OCI-LY7 (cell line): Measurements from ENCODE around the gene TMEM234. TPM values are rescaled to one million over a fixed set of nuclear protein-coding genes. Genes with fewer than 3 reads are reported as not detected.

Source experiments
- BruUV-seq: library from RNA; stranded (reverse); fragments of 400-500 nt; replicated peaks from 2 replicates; lab custom pipeline; 2021; lab: Mats Ljungman, UMichigan
- CTCF ChIA-PET: fragments of 300-600 bp; sonication (Branson Sonifier 250); formaldehyde crosslinking; loops from one replicate; lab custom pipeline; 2022; ENCODE audit warnings: antibody characterized with exemption; ENCODE audit not compliant: unreplicated experiment; lab: Charles Lee
- POLR2A ChIA-PET: fragments of 300-600 bp; sonication (Branson Sonifier 250); formaldehyde crosslinking; loops from one replicate; lab custom pipeline; 2022; ENCODE audit warnings: antibody characterized with exemption; lab: Charles Lee
- DNase-seq: peaks from one replicate; pipeline ENCODE4 v3.0.0-alpha.2; 2015; ENCODE audit warnings: low spot score
- H2AFZ ChIP-seq: fragments of 200-600 bp; sonication (generic), shearing (Covaris generic); 2 replicates; pipeline ENCODE4 v1.6.1; 2014; ENCODE audit warnings: mild to moderate bottlenecking, antibody characterized with exemption, low read length, moderate library complexity
- H3K27ac ChIP-seq: fragments of 200-600 bp; sonication (generic); 2 replicates; pipeline ENCODE4 v1.5.1; 2014; ENCODE audit warnings: mixed run types, low read depth, mild to moderate bottlenecking, moderate library complexity, low read length, inconsistent platforms; ENCODE audit not compliant: poor library complexity, severe bottlenecking
- H3K36me3 ChIP-seq: fragments of 200-600 bp; sonication (generic); 2 replicates; pipeline ENCODE4 v1.6.1; 2014; ENCODE audit warnings: mild to moderate bottlenecking, antibody characterized with exemption, low read length, moderate library complexity, mixed read lengths; ENCODE audit not compliant: insufficient read depth
- H3K4me1 ChIP-seq: fragments of 200-600 bp; sonication (generic); 2 replicates; pipeline ENCODE4 v1.5.1; 2014; ENCODE audit warnings: mild to moderate bottlenecking, low read length; ENCODE audit not compliant: insufficient read depth, poor library complexity, severe bottlenecking
- H3K4me2 ChIP-seq: fragments of 200-600 bp; sonication (generic); 2 replicates; pipeline ENCODE4 v1.6.1; 2014; ENCODE audit warnings: mild to moderate bottlenecking, low read length
- H3K4me3 ChIP-seq: fragments of 200-600 bp; sonication (generic); 2 replicates; pipeline ENCODE4 v1.5.1; 2014; ENCODE audit warnings: mild to moderate bottlenecking, low read depth, low read length; ENCODE audit not compliant: poor library complexity, severe bottlenecking
- H3K79me2 ChIP-seq: fragments of 200-600 bp; sonication (generic); 2 replicates; pipeline ENCODE4 v1.6.1; 2016; ENCODE audit warnings: low read depth, mild to moderate bottlenecking, low read length, moderate library complexity, mixed read lengths; ENCODE audit not compliant: insufficient read depth
- H3K9me2 ChIP-seq: fragments of 200-600 bp; sonication (generic); 2 replicates; pipeline ENCODE4 v1.6.1; 2016; ENCODE audit warnings: mild to moderate bottlenecking, low read length, mixed read lengths; ENCODE audit not compliant: insufficient read depth
- H3K9me3 ChIP-seq: fragments of 200-600 bp; sonication (generic); 2 replicates; pipeline ENCODE4 v1.6.1; 2014; ENCODE audit warnings: mild to moderate bottlenecking, mixed run types, low read length, mixed read lengths
- H4K20me1 ChIP-seq: fragments of 200-600 bp; sonication (generic); 2 replicates; pipeline ENCODE4 v1.6.1; 2014; ENCODE audit warnings: mild to moderate bottlenecking, antibody characterized with exemption, low read length, moderate library complexity, mixed read lengths; ENCODE audit not compliant: insufficient read depth
- EZH2phosphoT487 ChIP-seq: fragments of 200-600 bp; sonication (generic); IDR thresholded peaks from 2 replicates; pipeline ENCODE4 v1.6.1; 2018; ENCODE audit warnings: low read depth, borderline replicate concordance, mild to moderate bottlenecking, mixed run types, antibody characterized with exemption, low read length, moderate library complexity, mixed read lengths
- intact Hi-C: fragments of 100-400 bp; cut with micrococcal nuclease; formaldehyde crosslinking; loops from one replicate; pipeline ENCODE4 v1.10.0; 2022; ENCODE audit not compliant: unreplicated experiment
- total RNA-seq, 2 experiments: library from RNA; depleted of rRNA in 1 of 2; stranded (reverse); fragments of >200 nt in 1 of 2; shearing (Covaris generic) in 1 of 2; gene quantifications; 2 replicates each; pipeline ENCODE4 v1.2.3, GENCODE V29; 2014 to 2022
- TF ChIP-seq, protein P1 (sequence below): fragments of 200-600 bp; sonication (generic); conservative IDR thresholded peaks from 2 replicates; pipeline ENCODE4 v1.5.1; 2014; ENCODE audit warnings: mild to moderate bottlenecking, antibody characterized with exemption, low read length, moderate library complexity, mixed read lengths

The TMEM234 gene
- total RNA-seq, 2 experiments from 2014 or later: 17.1 to 17.5 TPM

DNA sequence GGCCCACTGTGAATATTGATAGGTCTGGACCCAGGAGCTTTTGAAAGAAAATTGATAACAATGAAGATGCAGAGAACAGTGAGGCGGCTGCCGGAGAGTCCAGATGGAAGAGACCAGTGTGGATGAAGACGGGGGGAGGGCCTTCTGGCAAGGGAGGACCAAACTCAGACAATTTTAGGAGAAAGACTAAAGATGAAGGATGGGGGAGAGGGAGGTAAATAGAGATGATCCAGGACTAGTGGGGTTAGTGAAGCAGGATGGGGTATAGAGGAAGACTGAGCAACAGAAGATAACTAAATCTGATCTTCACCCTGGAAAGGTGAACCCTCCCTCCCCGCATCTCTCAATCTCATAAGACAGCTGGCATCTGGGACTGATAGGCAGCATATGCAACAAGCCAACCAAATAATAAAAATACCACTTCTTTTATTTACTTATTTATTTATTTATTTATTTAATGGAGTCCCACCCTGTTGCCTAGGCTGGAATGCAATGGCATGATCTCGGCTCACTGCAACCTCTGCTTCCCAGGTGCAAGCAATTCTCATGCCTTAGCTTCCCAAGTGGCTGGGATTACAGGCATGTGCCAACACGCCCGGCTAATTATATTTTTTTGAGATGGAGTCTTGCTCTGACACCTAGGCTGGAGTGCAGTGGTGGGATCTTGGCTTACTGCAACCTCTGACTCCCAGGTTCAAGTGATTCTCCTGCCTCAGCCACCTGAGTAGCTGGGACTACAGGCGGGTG is 10.6 kb upstream of the TMEM234 start:
- POLR2A ChIA-PET: no interaction called here
- Histone ChIP-seq H3K4me1 (no peaks in the 10 kb centered on the region), H3K4me3 (no peak overlapping the region), H3K36me3 (peaks cover 65% of the 10 kb centered on the region), H3K9me2 (no peaks in the 10 kb centered on the region), H4K20me1 (no peaks in the 10 kb centered on the region), H3K9me3 (no peaks in the 10 kb centered on the region), H3K79me2 (no peaks in the 10 kb centered on the region), H3K4me2 (no peak overlapping the region), H2AFZ (no peak overlapping the region), H3K27ac (no peak overlapping the region)
- DNase-seq: no peak
- TF ChIP-seq EZH2phosphoT487: no peak
- TF ChIP-seq, protein P1, sequence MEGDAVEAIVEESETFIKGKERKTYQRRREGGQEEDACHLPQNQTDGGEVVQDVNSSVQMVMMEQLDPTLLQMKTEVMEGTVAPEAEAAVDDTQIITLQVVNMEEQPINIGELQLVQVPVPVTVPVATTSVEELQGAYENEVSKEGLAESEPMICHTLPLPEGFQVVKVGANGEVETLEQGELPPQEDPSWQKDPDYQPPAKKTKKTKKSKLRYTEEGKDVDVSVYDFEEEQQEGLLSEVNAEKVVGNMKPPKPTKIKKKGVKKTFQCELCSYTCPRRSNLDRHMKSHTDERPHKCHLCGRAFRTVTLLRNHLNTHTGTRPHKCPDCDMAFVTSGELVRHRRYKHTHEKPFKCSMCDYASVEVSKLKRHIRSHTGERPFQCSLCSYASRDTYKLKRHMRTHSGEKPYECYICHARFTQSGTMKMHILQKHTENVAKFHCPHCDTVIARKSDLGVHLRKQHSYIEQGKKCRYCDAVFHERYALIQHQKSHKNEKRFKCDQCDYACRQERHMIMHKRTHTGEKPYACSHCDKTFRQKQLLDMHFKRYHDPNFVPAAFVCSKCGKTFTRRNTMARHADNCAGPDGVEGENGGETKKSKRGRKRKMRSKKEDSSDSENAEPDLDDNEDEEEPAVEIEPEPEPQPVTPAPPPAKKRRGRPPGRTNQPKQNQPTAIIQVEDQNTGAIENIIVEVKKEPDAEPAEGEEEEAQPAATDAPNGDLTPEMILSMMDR: no peak
- intact Hi-C loops: no loop called here
- no TSS peak for BruUV-seq
- CTCF ChIA-PET: no interaction called here

DNA sequence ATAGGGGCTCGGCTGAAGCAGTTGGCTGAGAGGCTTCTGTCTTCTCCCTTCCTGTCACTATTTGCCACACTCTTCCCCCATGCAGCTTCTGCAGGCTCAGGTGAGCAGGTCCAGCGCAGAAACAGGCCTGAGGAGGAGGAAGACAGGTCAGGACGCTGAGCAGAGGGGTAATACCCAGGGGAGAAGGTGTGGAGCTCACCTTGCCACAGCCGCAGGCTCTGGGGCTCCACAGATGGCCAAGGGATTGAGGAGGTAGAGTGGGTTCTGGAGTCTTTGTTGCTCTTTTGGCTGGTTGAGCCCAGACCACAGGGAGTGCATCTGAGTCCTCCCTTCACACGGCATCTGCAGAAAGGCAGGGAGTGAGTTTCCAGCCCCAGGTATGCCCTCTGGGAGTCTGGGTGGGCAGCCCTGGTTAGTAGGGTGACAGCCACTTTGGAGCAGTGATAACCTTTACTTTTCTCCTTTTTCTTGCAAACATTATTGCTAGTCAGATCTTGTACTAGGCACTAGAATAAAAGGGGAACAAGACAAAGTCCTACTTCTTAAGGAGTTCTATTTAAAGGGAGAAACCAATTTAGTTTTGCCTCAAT is 9.8 kb upstream of the TMEM234 start:
- Histone ChIP-seq H2AFZ (no peak overlapping the region), H3K36me3 (peaks cover 72% of the 10 kb centered on the region), H3K4me3 (no peak overlapping the region), H3K9me2 (no peaks in the 10 kb centered on the region), H3K27ac (no peak overlapping the region), H3K4me2 (no peak overlapping the region), H3K79me2 (no peaks in the 10 kb centered on the region), H3K4me1 (no peaks in the 10 kb centered on the region), H3K9me3 (no peaks in the 10 kb centered on the region), H4K20me1 (no peaks in the 10 kb centered on the region)
- TF ChIP-seq, protein P1: no peak
- TF ChIP-seq EZH2phosphoT487: no peak
- intact Hi-C loops: no loop called here
- DNase-seq: no peak
- CTCF ChIA-PET: no interaction called here
- no TSS peak for BruUV-seq
- POLR2A ChIA-PET: no interaction called here

DNA sequence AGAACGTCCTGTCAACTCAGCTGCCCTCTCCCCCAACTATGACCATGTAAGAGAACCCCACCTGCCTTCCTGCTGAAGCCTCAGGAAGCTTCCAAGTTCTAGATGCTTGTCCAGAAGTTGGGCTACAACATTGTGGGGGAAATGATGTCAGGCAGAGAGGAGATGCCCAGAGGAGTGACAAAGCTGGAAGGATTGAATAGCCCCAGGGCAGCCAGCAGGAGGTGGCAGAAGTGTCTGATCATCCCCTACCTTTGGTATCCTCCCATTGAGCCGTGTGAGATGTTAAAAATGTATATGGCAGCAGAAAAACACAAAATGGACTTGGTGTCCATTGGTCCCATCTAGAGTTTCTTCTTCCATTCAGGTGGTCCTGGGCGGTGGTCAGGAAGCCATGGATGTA is 6.6 kb upstream of the TMEM234 start:
- Histone ChIP-seq H2AFZ (no peak overlapping the region), H3K4me3 (no peak overlapping the region), H3K4me1 (peaks cover 3% of the 10 kb centered on the region), H3K27ac (no peak overlapping the region), H4K20me1 (no peaks in the 10 kb centered on the region), H3K9me3 (no peaks in the 10 kb centered on the region), H3K9me2 (no peaks in the 10 kb centered on the region), H3K79me2 (peaks cover 8% of the 10 kb centered on the region), H3K36me3 (peaks cover 93% of the 10 kb centered on the region), H3K4me2 (no peak overlapping the region)
- POLR2A ChIA-PET: interaction anchor here (1.2 to 1.3 kb wide), 2 partner anchors 12 to 17 kb away, joined by 3 to 5 read pairs; no protein-coding TSS in a partner anchor
- intact Hi-C loops: no loop called here
- TF ChIP-seq, protein P1: no peak
- TF ChIP-seq EZH2phosphoT487: no peak
- CTCF ChIA-PET: no interaction called here
- no peak for DNase-seq
- no TSS peak for BruUV-seq
